HG03159 (cell line): Measurements from ENCODE around the gene SOX18.

Experiments used
- ATAC-seq: cut with Tn5 transposase; IDR thresholded peaks from one replicate; pipeline ENCODE4 v1.9.1; 2021; ENCODE audit warnings: mild to moderate bottlenecking, moderate library complexity; ENCODE audit not compliant: unreplicated experiment

Gene SOX18

GRCh38 chr20:64080813-64081623 is 31.6 kb upstream of the SOX18 start:
- ATAC-seq, result no peak

GRCh38 chr20:64080013-64080812 is 30.8 kb upstream of the SOX18 start, which contains the start of gene OPRL1:
OPRL1 (plus strand) TSS chr20:64080082; CDS start chr20:64092721, 12,639 bp downstream.
- ATAC-seq, result no peak

- peak; percentile 42 for ATAC-seq
Observed at GRCh38 chr20:64079273-64080012, 30.0 kb upstream of the SOX18 start, which contains the start of gene RGS19. RGS19 (minus strand) TSS chr20:64079518; CDS start chr20:64076886, 2,632 bp downstream.

- no peak for ATAC-seq
Observed at GRCh38 chr20:64078934-64079272, 29.5 kb upstream of the SOX18 start.

- no peak for ATAC-seq
Observed at GRCh38 chr20:64077876-64078551, 28.6 kb upstream of the SOX18 start.

GRCh38 chr20:64077541-64077875 is 28.1 kb upstream of the SOX18 start:
- ATAC-seq, result no peak

- ATAC-seq, result no peak
Observed at GRCh38 chr20:64077094-64077493, 27.7 kb upstream of the SOX18 start.

- no peak for ATAC-seq
Observed at GRCh38 chr20:64076061-64076997, 26.9 kb upstream of the SOX18 start.

GRCh38 chr20:64075556-64075955 is 26.1 kb upstream of the SOX18 start:
- no peak for ATAC-seq

GRCh38 chr20:64074963-64075362 is 25.5 kb upstream of the SOX18 start:
- no peak for ATAC-seq

- ATAC-seq, result no peak
Observed at GRCh38 chr20:64074184-64074789, 24.8 kb upstream of the SOX18 start.

- no peak for ATAC-seq
Observed at GRCh38 chr20:64073476-64074183, 24.2 kb upstream of the SOX18 start.

- ATAC-seq, result no peak
Observed at GRCh38 chr20:64072498-64073063, 23.1 kb upstream of the SOX18 start.

- ATAC-seq, result no peak
Observed at GRCh38 chr20:64071341-64072332, 22.2 kb upstream of the SOX18 start.

- no peak for ATAC-seq
Observed at GRCh38 chr20:64070244-64070993, 21.0 kb upstream of the SOX18 start.

GRCh38 chr20:64069614-64070243 is 20.3 kb upstream of the SOX18 start:
- no peak for ATAC-seq
